Measurements from ENCODE around the gene EME1. TPM values are rescaled to one million over a fixed set of nuclear protein-coding genes. Genes with fewer than 3 reads are reported as not detected.

The EME1 gene
- total and polyA plus RNA-seq, 2 of the 13 experiments (the other 11 are each of a cell fraction or from before 2014, with no cell fraction given), result 20.7 to 24.6 TPM

- TF ChIP-seq ZBTB8A (CRISPR knock-in tag; IDR thresholded peaks at IDR 0.05; ENCODE audit: borderline replicate concordance, low read depth), result no peak
- TF ChIP-seq ZNF766 (CRISPR knock-in tag; IDR thresholded peaks at IDR 0.05; ENCODE audit: borderline replicate concordance), result peak; percentile 88
- TF ChIP-seq MAX (IDR thresholded peaks at IDR 0.05), result peak; percentile 78
- TF ChIP-seq EP300 (IDR thresholded peaks at IDR 0.05; ENCODE audit: low read depth in 2 of 2, low read length in 2 of 2), result no peak
- no peak for TF ChIP-seq EP300 (CRISPR knock-in tag; IDR thresholded peaks at IDR 0.05; ENCODE audit: borderline replicate concordance)
- no peak for TF ChIP-seq ZNF562 (CRISPR knock-in tag; IDR thresholded peaks at IDR 0.05; ENCODE audit: borderline replicate concordance)
- no peak for TF ChIP-seq NFRKB (IDR thresholded peaks at IDR 0.05)
- TF ChIP-seq HOXA5 (CRISPR knock-in tag; IDR thresholded peaks at IDR 0.05), result peak; percentile 91; the same call in 1 of the 2 replicates
- no peak for TF ChIP-seq ATRX (CRISPR knock-in tag; IDR thresholded peaks at IDR 0.05; ENCODE audit: borderline replicate concordance)
- TF ChIP-seq REPIN1 (CRISPR knock-in tag; IDR thresholded peaks at IDR 0.05; ENCODE audit: borderline replicate concordance, low read depth), result no peak; the same call in 1 of the 2 replicates
- no peak for TF ChIP-seq SMYD3 (CRISPR knock-in tag; IDR thresholded peaks at IDR 0.05)
- peak; percentile 73 for TF ChIP-seq KDM2A (CRISPR knock-in tag; IDR thresholded peaks at IDR 0.05; ENCODE audit: borderline replicate concordance, low read depth)
- TF ChIP-seq MNT (IDR thresholded peaks at IDR 0.05), result no peak
- TF ChIP-seq NFE2 (CRISPR knock-in tag; IDR thresholded peaks at IDR 0.05), result no peak
- TF ChIP-seq PBX2 (CRISPR knock-in tag; IDR thresholded peaks at IDR 0.05), result no peak
- 0 out of 2 replicates have a peak, but pooled peaks have one; percentile 65 for TF ChIP-seq ZNF674 (CRISPR knock-in tag; IDR thresholded peaks at IDR 0.05; ENCODE audit: low read depth)
- TF ChIP-seq ZNF256 (CRISPR knock-in tag; conservative IDR thresholded peaks at IDR 0.05), result peak; percentile 74; the same call in 1 of the 2 replicates
- peak; percentile 29 for TF ChIP-seq HNRNPLL (IDR thresholded peaks at IDR 0.05; ENCODE audit: low read depth, low read length, poor library complexity, severe bottlenecking)
- TF ChIP-seq TAF1 (CRISPR knock-in tag; IDR thresholded peaks at IDR 0.05), result peak; percentile 70
- TF ChIP-seq ZNF557 (CRISPR knock-in tag; IDR thresholded peaks at IDR 0.05), result peak; percentile 42; the same call in 1 of the 2 replicates
- peak; percentile 33; the same call in 1 of the 2 replicates for TF ChIP-seq ZNF350 (CRISPR knock-in tag; IDR thresholded peaks at IDR 0.05; ENCODE audit: borderline replicate concordance, low read depth)
- TF ChIP-seq ZNF530 (CRISPR knock-in tag; IDR thresholded peaks at IDR 0.05; ENCODE audit: low read depth), result no peak
- TF ChIP-seq, protein P1, sequence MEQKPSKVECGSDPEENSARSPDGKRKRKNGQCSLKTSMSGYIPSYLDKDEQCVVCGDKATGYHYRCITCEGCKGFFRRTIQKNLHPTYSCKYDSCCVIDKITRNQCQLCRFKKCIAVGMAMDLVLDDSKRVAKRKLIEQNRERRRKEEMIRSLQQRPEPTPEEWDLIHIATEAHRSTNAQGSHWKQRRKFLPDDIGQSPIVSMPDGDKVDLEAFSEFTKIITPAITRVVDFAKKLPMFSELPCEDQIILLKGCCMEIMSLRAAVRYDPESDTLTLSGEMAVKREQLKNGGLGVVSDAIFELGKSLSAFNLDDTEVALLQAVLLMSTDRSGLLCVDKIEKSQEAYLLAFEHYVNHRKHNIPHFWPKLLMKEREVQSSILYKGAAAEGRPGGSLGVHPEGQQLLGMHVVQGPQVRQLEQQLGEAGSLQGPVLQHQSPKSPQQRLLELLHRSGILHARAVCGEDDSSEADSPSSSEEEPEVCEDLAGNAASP (CRISPR knock-in tag; IDR thresholded peaks at IDR 0.05; ENCODE audit: borderline replicate concordance), result 0 out of 2 replicates have a peak, but pooled peaks have one; percentile 8
- peak; percentile 70; the same call in 1 of the 2 replicates for TF ChIP-seq ZNF558 (CRISPR knock-in tag; IDR thresholded peaks at IDR 0.05; ENCODE audit: borderline replicate concordance)
- TF ChIP-seq ZNF879 (CRISPR knock-in tag; IDR thresholded peaks at IDR 0.05), result peak; percentile 67; the same call in 1 of the 2 replicates
- TF ChIP-seq ZNF773 (CRISPR knock-in tag; IDR thresholded peaks at IDR 0.05; ENCODE audit: borderline replicate concordance), result 0 out of 2 replicates have a peak, but pooled peaks have one; percentile 41
- TF ChIP-seq DNMT1 (CRISPR knock-in tag; IDR thresholded peaks at IDR 0.05), result no peak
Observed at GRCh38 chr17:50345432-50346312, 27.4 kb upstream of the EME1 start, which contains the start of gene XYLT2 (continued).
